MM.1S (cell line): ENCODE results near the gene LARP1.

Source experiments
- DNase-seq: peaks from one replicate; pipeline ENCODE4 v3.0.0-alpha.2; 2015
- H2AFZ ChIP-seq: fragments of 300-600 bp; sonication (generic); 2 replicates; pipeline ENCODE4 v1.6.0; 2016; ENCODE audit warnings: antibody characterized with exemption, low read length
- H3F3A ChIP-seq: fragments of 300-600 bp; sonication (generic); 2 replicates; pipeline ENCODE4 v1.6.1; 2016; ENCODE audit warnings: mild to moderate bottlenecking, antibody characterized with exemption, low read length, moderate library complexity, mixed read lengths; ENCODE audit not compliant: insufficient read depth
- H3K27ac ChIP-seq: fragments of 300-600 bp; sonication (generic); 2 replicates; pipeline ENCODE4 v1.5.1; 2016; ENCODE audit warnings: mild to moderate bottlenecking, low read length
- H3K27me3 ChIP-seq: fragments of 300-600 bp; sonication (generic); replicated peaks from 2 replicates; pipeline ENCODE4 v1.6.0; 2016; ENCODE audit warnings: low read length; ENCODE audit not compliant: insufficient read depth
- H3K36me3 ChIP-seq: fragments of 300-600 bp; sonication (generic); replicated peaks from 2 replicates; pipeline ENCODE4 v1.6.1; 2016; ENCODE audit warnings: mild to moderate bottlenecking, low read length, mixed read lengths; ENCODE audit not compliant: insufficient read depth
- H3K4me1 ChIP-seq: fragments of 300-600 bp; sonication (generic); 2 replicates; pipeline ENCODE4 v1.6.1; 2016; ENCODE audit warnings: low read length, mixed read lengths
- H3K4me2 ChIP-seq: fragments of 300-600 bp; sonication (generic); 2 replicates; pipeline ENCODE4 v1.6.0; 2016; ENCODE audit warnings: low read depth, low read length
- H3K4me3 ChIP-seq: fragments of 300-600 bp; sonication (generic); 2 replicates; pipeline ENCODE4 v1.5.1; 2016; ENCODE audit warnings: low read length, mixed read lengths
- H3K79me2 ChIP-seq: fragments of 300-600 bp; sonication (generic); 2 replicates; pipeline ENCODE4 v1.6.1; 2016; ENCODE audit warnings: mixed run types, low read length, mixed read lengths
- H3K9ac ChIP-seq: fragments of 300-600 bp; sonication (generic); 2 replicates; pipeline ENCODE4 v1.6.1; 2016; ENCODE audit warnings: low read length, mixed read lengths
- H3K9me2 ChIP-seq: fragments of 300-600 bp; sonication (generic); replicated peaks from 2 replicates; pipeline ENCODE4 v1.6.1; 2016; ENCODE audit warnings: mild to moderate bottlenecking, low read length, mixed read lengths; ENCODE audit not compliant: insufficient read depth
- H3K9me3 ChIP-seq: fragments of 300-600 bp; sonication (generic); replicated peaks from 2 replicates; pipeline ENCODE4 v1.6.1; 2016; ENCODE audit warnings: mild to moderate bottlenecking, low read length, mixed read lengths; ENCODE audit not compliant: insufficient read depth
- H4K20me1 ChIP-seq: fragments of 300-600 bp; sonication (generic); 2 replicates; pipeline ENCODE4 v1.6.1; 2016; ENCODE audit warnings: mild to moderate bottlenecking, low read length, moderate library complexity, mixed read lengths; ENCODE audit not compliant: insufficient read depth
- CTCF ChIP-seq: fragments of 300-600 bp; sonication (generic); IDR thresholded peaks from 2 replicates; pipeline ENCODE4 v1.5.1; 2016; ENCODE audit warnings: antibody characterized with exemption, low read length, mixed read lengths
- EZH2 ChIP-seq: fragments of 300-600 bp; sonication (generic); optimal IDR thresholded peaks from 2 replicates; pipeline ENCODE3; 2017; ENCODE audit warnings: low read depth, mild to moderate bottlenecking, antibody characterized with exemption, low read length, mixed read lengths
- EZH2phosphoT487 ChIP-seq: fragments of 300-600 bp; sonication (generic); IDR thresholded peaks from 2 replicates; pipeline ENCODE4 v1.6.1; 2018; ENCODE audit warnings: antibody characterized with exemption, low read length

Gene LARP1

GRCh38 chr5:154813158-154813557 is 58.0 kb downstream of the LARP1 start:
- H3K4me2 ChIP-seq: no peak overlapping the region
- H3K27me3 ChIP-seq: no peaks in the 10 kb centered on the region
- no peak overlapping the region for H3K9ac ChIP-seq
- peaks cover 23% of the 10 kb centered on the region for H3K79me2 ChIP-seq
- H4K20me1 ChIP-seq: no peaks in the 10 kb centered on the region
- H3K27ac ChIP-seq: no peak overlapping the region
- H3F3A ChIP-seq: no peaks in the 10 kb centered on the region
- no peaks in the 10 kb centered on the region for H3K4me1 ChIP-seq
- TF ChIP-seq CTCF (no peak), EZH2phosphoT487 (no peak), EZH2 (no peak)
- peaks cover 25% of the 10 kb centered on the region for H3K36me3 ChIP-seq
- H3K9me3 ChIP-seq: no peaks in the 10 kb centered on the region
- H2AFZ ChIP-seq: no peak overlapping the region
- H3K4me3 ChIP-seq: no peak overlapping the region
- no peak for DNase-seq
- no peaks in the 10 kb centered on the region for H3K9me2 ChIP-seq

- no peak for TF ChIP-seq CTCF
- no peak for TF ChIP-seq EZH2
- TF ChIP-seq EZH2phosphoT487: no peak
- H4K20me1 ChIP-seq: no peaks in the 10 kb centered on the region
- H3K4me2 ChIP-seq: no peak overlapping the region
- no peak overlapping the region for H3K9ac ChIP-seq
- H3K27ac ChIP-seq: no peak overlapping the region
- no peaks in the 10 kb centered on the region for H3K27me3 ChIP-seq
- DNase-seq: no peak
- no peak overlapping the region for H2AFZ ChIP-seq
- peaks cover 20% of the 10 kb centered on the region for H3K79me2 ChIP-seq
- H3F3A ChIP-seq: no peaks in the 10 kb centered on the region
- no peaks in the 10 kb centered on the region for H3K4me1 ChIP-seq
- H3K36me3 ChIP-seq: peaks cover 20% of the 10 kb centered on the region
- H3K9me2 ChIP-seq: no peaks in the 10 kb centered on the region
- no peaks in the 10 kb centered on the region for H3K9me3 ChIP-seq
- no peak overlapping the region for H3K4me3 ChIP-seq
Measured at GRCh38 chr5:154813736-154814135, 58.6 kb downstream of the LARP1 start.

GRCh38 chr5:154815025-154815424 is 59.8 kb downstream of the LARP1 start:
- H3K36me3 ChIP-seq: peaks cover 17% of the 10 kb centered on the region
- H2AFZ ChIP-seq: no peak overlapping the region
- no peaks in the 10 kb centered on the region for H3K4me1 ChIP-seq
- H3K4me2 ChIP-seq: no peak overlapping the region
- H3K27me3 ChIP-seq: no peaks in the 10 kb centered on the region
- no peaks in the 10 kb centered on the region for H3F3A ChIP-seq
- H4K20me1 ChIP-seq: no peaks in the 10 kb centered on the region
- no peaks in the 10 kb centered on the region for H3K9me2 ChIP-seq
- peaks cover 20% of the 10 kb centered on the region for H3K79me2 ChIP-seq
- no peak overlapping the region for H3K9ac ChIP-seq
- no peaks in the 10 kb centered on the region for H3K9me3 ChIP-seq
- H3K4me3 ChIP-seq: no peak overlapping the region
- no peak for DNase-seq
- no peak overlapping the region for H3K27ac ChIP-seq
- TF ChIP-seq EZH2phosphoT487 (no peak), EZH2 (no peak), CTCF (no peak)
